HFF-Myc (cell line): Measurements from ENCODE around the gene COX7B2.
A peak's percentile ranks its signal among the peaks of the same experiment; 100 is the strongest.

Experiments
- DNase-seq: peaks from one replicate; pipeline ENCODE4 v3.0.0-alpha.2; 2011; ENCODE audit warnings: low read depth; ENCODE audit errors: extremely low read depth
- H3K4me3 ChIP-seq: replicated peaks from 2 replicates; pipeline ENCODE4 v1.5.1; 2011; ENCODE audit warnings: low read depth, mild to moderate bottlenecking, control low read depth, low read length
- CTCF ChIP-seq: IDR thresholded peaks from 2 replicates; pipeline ENCODE4 v1.5.1; 2012; ENCODE audit warnings: mild to moderate bottlenecking, low read depth, low read length, control low read depth; ENCODE audit errors: missing control alignments

Gene COX7B2

GRCh38 chr4:46870411-46870810 lies 38.6 kb downstream of the COX7B2 start:
- no peak for DNase-seq
- TF ChIP-seq CTCF = no peak
- no peak overlapping the region for H3K4me3 ChIP-seq

GRCh38 chr4:46856333-46856732 lies 52.7 kb downstream of the COX7B2 start:
- no peak for TF ChIP-seq CTCF
- no peak overlapping the region for H3K4me3 ChIP-seq
- no peak for DNase-seq

- DNase-seq = no peak
- TF ChIP-seq CTCF = no peak
- H3K4me3 ChIP-seq = no peak overlapping the region
Measured at GRCh38 chr4:46852800-46853199, 56.2 kb downstream of the COX7B2 start.

GRCh38 chr4:46850026-46850425 lies 59.0 kb downstream of the COX7B2 start:
- H3K4me3 ChIP-seq = no peak overlapping the region
- DNase-seq = no peak
- TF ChIP-seq CTCF = no peak

- peak; percentile 27 for DNase-seq
- no peak overlapping the region for H3K4me3 ChIP-seq
- TF ChIP-seq CTCF = peak; percentile 52
Measured at GRCh38 chr4:46844325-46844917, 64.6 kb downstream of the COX7B2 start.

- H3K4me3 ChIP-seq = no peak overlapping the region
- no peak for DNase-seq
- no peak for TF ChIP-seq CTCF
Measured at GRCh38 chr4:46839128-46839527, 69.9 kb downstream of the COX7B2 start.

GRCh38 chr4:46837639-46838038 lies 71.4 kb downstream of the COX7B2 start:
- no peak for TF ChIP-seq CTCF
- H3K4me3 ChIP-seq = no peak overlapping the region

More at GRCh38 chr4:46837639-46838038, 71.4 kb downstream of the COX7B2 start:
- DNase-seq = no peak
